OCI-M2 (cell line): ENCODE measurements around the gene SDK1.

Source experiments
- DNase-seq: peaks from one replicate; lab custom pipeline; 2025; ENCODE audit not compliant: unreplicated experiment; lab: John Stamatoyannopoulos, UW

SDK1 gene

GRCh38 chr7:4166340-4166739 lies 865.3 kb downstream of the SDK1 start:
- DNase-seq, result no peak

GRCh38 chr7:4166807-4167206 lies 865.8 kb downstream of the SDK1 start:
- no peak for DNase-seq

- no peak for DNase-seq
Measured at GRCh38 chr7:4167385-4167910, 866.4 kb downstream of the SDK1 start.

- DNase-seq, result no peak
Measured at GRCh38 chr7:4168041-4168440, 867.0 kb downstream of the SDK1 start.

- no peak for DNase-seq
Measured at GRCh38 chr7:4168541-4168940, 867.5 kb downstream of the SDK1 start.

- DNase-seq, result no peak
Measured at GRCh38 chr7:4169455-4169854, 868.4 kb downstream of the SDK1 start.

- no peak for DNase-seq
Measured at GRCh38 chr7:4170997-4171786, 870.1 kb downstream of the SDK1 start.

- DNase-seq, result no peak
Measured at GRCh38 chr7:4172883-4173282, 871.8 kb downstream of the SDK1 start.

- no peak for DNase-seq
Measured at GRCh38 chr7:4173615-4174014, 872.6 kb downstream of the SDK1 start.

GRCh38 chr7:4174016-4174415 lies 873.0 kb downstream of the SDK1 start:
- DNase-seq, result no peak

GRCh38 chr7:4174451-4174850 lies 873.4 kb downstream of the SDK1 start:
- DNase-seq, result no peak

GRCh38 chr7:4174884-4175283 lies 873.8 kb downstream of the SDK1 start:
- no peak for DNase-seq

GRCh38 chr7:4175346-4175973 lies 874.4 kb downstream of the SDK1 start:
- no peak for DNase-seq

GRCh38 chr7:4177001-4177400 lies 875.9 kb downstream of the SDK1 start:
- no peak for DNase-seq

GRCh38 chr7:4178416-4178815 lies 877.4 kb downstream of the SDK1 start:
- no peak for DNase-seq

GRCh38 chr7:4178916-4179687 lies 878.0 kb downstream of the SDK1 start:
- no peak for DNase-seq

GRCh38 chr7:4179688-4180380 lies 878.8 kb downstream of the SDK1 start:
- no peak for DNase-seq

GRCh38 chr7:4181446-4181845 lies 880.4 kb downstream of the SDK1 start:
- DNase-seq, result no peak

- no peak for DNase-seq
Measured at GRCh38 chr7:4182605-4183300, 881.7 kb downstream of the SDK1 start.

GRCh38 chr7:4184653-4185052 lies 883.6 kb downstream of the SDK1 start:
- DNase-seq, result no peak

GRCh38 chr7:4185136-4185535 lies 884.1 kb downstream of the SDK1 start:
- DNase-seq, result no peak
